HG02840 (cell line): ENCODE results near the gene CSF1.
"Not testable (repeated sequence)": the region's sequence is repeated elsewhere in the genome, so short reads cannot be mapped to it uniquely, and the experiment has no call there.

ENCODE experiments used
- ATAC-seq: cut with Tn5 transposase; IDR thresholded peaks from one replicate; pipeline ENCODE4 v1.9.1; 2021; ENCODE audit warnings: mild to moderate bottlenecking, moderate library complexity, moderate number of reproducible peaks; ENCODE audit not compliant: unreplicated experiment, low FRiP score

Gene CSF1

DNA sequence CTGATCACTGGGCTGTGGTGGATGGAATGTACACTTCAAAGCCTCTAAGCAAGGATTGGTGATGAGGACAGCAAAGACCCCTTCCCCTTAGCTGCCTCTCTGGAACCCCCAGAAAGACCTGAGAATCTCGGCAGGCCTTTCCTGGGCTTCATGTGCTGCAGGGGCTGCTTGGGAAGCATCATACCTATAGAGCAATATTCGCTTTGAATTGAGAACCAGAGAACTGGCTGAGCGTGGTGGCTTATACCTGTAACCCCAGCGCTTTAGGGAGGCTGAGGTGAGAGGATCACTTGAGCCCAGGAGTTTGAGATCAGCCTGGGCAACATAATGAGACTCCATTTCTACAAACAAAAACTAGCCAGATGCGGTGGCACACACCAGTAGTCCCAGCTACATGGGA, 22.0 kb downstream of the CSF1 start:
- ATAC-seq = no peak

DNA sequence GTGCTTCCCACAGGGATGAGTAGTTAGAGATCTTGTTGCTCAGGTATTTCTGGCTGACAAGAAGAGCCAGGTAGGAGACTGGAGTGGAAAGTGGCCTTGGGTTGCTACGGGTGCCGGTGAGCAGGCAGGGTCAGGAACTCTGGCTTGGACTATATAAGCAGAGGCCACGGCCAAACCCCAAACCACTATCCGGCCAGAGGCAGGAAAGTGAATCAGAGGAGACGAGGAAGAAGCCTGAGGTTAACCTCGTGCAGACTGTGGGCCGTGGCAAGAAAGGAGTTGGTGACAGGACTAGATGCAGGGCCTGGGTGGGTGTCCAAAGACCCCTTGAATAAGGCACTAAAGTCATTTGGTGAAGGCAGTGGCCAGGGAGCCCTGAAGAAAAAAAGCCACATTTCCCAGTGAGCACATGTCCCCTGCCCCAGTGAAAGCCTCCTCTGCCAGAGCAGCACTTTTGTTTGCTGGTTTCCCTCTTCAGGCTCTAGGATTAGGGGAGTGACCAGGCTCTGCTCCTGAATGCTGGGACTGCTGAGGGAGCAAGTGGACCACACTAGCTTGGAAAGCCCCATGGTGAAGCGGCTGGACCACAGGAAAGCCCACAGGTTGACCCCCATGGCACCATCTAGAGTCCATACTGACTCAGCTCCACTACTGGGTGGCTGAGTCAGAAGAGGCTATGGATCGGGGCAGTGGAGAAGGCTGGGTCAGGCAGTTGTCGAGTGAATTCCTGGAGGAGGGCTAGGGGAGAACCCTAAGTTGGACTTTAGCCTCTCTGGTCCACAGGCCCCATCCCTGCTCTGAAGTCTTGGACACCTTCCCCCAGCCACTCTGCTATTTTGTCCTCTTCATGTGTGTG, 23.4 kb downstream of the CSF1 start:
- ATAC-seq = no peak

DNA sequence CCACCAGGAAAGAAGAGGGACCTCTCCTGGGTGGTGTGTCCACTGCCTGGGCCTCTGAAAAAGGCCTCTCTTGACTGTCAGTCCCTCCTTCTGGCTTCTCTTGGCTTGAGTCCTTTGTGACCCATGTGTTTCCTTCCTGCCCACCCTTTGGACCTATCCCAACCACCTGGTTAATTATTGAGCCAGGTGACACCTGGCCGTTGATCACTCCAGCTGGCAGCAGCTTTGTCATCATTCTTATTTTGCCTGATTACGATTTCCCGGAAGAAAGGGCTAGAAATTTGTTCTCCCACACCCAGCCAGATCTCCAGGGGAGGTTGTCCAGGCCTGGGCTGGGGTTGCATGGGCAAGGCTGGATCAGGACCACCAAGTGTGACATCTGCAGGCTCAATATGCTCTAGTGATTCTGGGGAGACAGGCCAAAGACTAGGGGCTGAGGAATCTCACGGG, 24.8 kb downstream of the CSF1 start:
- ATAC-seq = no peak

DNA sequence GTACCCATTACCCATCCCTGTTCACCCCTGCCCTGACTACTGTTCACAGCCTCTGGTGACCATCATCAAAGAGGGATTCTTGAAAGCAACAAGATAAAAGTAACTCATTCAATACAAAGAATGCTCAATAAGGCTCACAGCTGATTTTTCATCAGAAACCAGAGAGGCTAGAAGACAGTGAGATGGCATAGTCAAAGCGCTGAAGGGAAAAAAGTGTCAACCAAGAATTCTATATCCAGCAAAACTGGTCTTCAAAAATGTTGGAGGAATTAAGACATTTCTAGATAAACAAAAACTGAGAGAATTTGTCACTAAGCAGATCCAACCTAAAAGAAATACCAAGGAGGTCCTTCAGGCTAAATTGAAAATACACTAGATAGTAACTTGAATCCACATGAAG, 27.1 kb downstream of the CSF1 start:
- no peak for ATAC-seq

DNA sequence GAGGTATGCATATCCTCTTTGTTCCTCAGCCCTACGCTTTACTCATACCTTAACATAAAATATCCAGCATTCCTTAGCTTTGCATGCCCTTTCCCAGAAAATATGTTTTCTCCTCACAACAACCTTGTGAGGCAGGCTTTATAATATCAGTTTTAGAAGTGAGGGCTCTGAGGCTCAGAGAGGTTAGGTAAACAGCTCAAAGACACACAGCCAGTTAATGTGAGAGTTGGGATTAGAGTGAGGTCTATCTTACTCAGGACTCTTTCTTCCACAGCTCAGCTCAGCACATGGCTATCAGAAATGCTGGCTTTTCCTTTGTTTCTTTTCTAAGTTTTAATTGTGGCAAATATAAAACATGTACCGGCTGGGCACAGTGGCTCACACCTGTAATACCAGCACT, 27.9 kb downstream of the CSF1 start:
- ATAC-seq = no peak

DNA sequence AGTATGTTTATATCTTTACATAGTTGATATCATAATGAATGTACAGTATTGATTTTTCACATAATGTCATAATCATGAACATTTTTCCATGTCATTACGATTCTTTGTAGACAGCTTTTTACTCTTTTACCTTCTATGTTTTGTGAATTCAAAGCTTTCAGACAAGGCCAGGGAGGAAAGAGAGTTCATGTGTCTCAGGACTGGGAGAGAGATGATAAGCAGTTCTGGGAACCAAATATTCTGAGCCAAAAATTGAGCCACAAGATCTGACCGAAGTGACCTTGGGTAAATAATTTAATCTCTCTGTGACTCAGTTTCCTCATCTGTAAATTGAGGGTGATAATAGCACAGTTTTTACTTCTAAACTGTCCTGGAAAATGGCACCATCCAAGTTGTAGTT, 31.8 kb downstream of the CSF1 start:
- no peak for ATAC-seq

DNA sequence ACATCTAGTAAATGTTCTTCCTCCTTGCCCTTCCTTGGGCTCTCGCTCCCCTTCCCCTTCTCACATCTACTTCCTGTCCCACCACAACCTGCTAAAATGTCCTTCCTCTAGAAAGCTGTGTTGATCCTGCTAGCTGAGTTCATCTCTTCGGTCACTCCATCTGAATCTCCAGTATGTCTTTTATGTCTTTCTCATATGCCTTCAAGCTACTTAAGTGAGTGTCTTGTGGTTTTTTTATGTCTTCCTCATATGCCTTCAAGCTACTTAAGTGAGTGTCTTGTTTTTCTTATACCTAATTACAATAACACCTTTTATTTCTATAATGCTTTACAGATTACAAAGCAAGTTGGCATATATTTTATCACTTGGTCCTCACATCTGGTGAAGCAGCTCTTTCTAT, 33.9 kb downstream of the CSF1 start:
- ATAC-seq = no peak

DNA sequence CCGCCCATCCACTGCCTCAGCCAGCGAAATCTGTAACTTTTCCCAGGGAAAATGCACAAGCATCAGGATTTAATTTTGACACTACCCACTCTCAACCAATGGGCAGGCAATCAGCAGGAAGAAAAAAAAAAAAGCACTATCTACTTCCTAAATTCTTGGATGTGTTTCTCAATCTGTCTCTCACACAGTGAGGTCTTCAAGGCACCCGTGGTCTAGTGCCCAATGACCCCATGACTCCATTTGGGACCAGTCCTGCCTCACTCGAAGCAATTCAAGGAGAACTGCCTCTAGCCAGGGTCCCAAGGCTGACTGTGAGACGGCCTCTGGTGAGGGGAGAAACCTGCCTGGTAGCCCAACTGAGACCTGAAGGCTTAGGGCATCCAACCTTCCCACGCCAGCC, 35.9 kb downstream of the CSF1 start:
- ATAC-seq = no peak

DNA sequence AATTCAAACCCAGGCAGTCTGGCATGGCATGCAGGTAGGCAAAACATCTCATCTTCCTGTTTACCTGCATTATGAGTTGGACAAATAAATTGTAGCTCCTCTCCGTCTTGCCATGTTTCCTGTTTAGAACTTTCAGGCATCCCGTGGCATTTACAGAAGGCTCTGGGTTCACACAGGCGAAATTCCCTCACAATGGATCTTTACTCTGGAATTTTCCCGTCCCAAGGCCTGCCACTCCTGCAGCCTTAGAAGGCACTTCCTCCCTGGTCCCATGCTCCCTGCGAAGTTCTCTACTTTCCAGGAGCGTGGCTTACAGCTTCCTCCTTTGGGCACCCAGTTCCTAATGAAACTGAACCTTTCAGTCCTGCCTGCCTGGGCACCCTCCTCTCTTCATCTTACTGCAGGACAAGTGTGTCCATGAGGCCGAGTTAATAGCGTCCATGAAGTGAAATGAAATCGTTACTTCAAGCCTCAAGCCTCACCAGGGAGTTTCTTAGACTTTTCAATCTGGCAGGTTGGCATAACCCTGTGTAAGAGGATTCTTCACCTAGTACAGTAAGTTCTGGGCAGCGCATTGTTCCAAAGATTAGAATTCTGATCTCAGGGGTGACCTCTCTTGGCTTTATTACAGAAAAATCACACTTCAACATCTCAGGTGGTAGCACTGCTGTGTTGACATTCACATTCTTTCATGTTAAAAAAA, 37.1 kb downstream of the CSF1 start:
- no peak for ATAC-seq

DNA sequence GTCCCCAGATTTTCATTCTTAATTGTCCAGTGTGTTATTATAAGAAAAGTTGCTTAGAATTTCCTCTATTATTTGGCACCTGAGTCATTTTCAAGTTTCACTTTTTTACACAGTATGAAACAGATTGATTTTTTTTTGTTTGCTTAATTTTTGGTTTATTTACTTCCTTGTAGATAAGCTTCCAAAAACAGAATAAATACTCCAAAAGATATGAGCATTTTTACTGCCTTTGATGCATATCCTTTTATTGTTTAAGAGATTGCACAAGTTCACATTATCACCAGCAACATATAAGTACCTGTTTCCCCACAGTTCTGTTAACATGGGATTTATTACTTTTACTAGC, 37.6 kb downstream of the CSF1 start:
- no peak for ATAC-seq

DNA sequence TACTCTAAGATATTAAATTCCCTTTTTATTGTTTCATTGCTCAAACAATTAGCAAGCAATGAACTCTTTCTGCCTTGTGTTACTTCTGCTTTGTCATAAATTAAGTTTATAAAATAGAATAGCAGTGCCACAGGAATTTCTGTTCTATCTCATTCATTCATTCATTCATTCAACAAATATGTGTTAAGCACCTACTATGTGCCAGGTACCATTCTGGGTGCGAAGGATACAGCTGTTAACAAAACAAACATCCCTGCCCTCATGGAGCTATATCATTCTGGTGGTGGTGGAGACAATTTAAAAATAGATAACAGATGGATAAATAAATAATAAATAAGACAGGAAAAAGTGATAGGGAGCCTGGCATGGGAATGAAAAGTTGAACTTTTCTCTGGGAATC, 39.4 kb downstream of the CSF1 start:
- no peak for ATAC-seq

DNA sequence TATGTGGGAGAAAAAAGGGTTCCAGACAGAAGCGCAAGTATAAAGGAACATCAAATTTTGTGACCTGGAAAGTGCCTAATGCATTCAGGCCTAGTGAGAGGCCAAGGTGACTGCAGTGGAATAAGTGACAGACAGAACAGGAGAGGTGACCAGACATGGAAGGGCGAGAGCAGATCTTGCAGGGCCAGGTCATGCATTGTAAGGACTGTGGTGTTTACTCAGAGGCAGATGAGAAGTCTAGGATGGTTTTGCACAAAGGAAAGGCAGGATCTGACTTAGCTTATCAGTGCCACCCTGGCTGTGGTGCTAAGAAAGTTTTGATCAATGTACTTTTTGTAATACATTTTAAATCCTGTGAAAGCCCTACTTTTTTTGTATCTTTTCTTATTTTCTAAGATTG, 39.9 kb downstream of the CSF1 start:
- ATAC-seq = no peak

DNA sequence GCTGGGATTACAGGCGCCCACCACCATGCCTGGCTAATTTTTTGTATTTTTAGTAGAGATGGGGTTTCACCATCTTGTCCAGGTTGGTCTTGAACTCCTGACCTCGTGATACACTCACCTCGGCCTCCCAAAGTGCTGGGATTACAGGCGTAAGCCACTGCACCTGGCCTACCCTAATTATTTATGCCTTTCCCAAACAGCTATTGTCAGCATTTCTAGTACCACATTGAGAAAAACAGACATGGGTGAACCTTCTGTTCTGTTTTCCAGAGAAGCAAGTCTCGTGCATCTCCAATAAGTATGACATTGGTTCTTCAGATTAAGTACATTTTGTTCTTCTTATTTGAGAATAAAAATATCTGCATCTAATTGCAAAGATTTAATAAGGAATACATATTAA, 40.9 kb downstream of the CSF1 start:
- not testable (repeated sequence) for ATAC-seq

DNA sequence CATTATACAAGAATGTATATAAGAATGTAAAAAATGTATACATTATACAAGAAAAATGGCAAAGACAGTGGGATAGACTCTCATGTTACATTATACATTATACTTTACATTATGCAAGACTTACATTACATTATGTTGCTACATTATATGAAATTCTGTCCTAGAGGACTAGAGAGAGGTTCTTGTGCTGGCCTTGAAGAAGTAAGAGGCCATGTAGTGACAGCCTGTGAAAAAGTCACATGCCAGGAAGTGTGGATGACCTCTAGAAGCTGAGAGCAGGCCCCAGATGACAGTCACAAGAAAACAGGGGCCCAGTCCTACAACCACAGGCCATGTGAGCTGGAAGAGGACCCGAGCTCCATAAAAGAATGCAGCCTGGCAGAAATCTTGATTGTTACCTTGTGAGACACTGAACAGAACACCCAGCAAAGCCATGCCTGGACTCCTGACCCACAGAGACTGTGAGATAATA, 43.4 kb downstream of the CSF1 start:
- no peak for ATAC-seq

DNA sequence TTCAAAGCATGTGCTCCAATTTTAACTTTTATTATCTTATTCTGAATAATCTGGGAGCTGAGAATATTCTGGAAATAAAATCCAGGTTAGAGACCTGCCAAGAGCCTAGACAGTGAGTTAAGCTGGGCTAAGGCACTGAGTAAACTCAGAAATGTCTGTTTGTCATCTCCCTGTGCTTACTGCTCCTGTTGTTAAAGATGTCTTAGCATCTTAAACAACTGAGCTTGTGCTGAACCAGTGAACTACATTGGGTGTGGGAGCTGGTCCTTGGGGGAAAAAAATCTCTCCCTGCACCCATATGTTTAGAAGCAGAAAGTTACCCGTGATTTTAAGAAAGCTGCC, 49.0 kb downstream of the CSF1 start:
- ATAC-seq = no peak

DNA sequence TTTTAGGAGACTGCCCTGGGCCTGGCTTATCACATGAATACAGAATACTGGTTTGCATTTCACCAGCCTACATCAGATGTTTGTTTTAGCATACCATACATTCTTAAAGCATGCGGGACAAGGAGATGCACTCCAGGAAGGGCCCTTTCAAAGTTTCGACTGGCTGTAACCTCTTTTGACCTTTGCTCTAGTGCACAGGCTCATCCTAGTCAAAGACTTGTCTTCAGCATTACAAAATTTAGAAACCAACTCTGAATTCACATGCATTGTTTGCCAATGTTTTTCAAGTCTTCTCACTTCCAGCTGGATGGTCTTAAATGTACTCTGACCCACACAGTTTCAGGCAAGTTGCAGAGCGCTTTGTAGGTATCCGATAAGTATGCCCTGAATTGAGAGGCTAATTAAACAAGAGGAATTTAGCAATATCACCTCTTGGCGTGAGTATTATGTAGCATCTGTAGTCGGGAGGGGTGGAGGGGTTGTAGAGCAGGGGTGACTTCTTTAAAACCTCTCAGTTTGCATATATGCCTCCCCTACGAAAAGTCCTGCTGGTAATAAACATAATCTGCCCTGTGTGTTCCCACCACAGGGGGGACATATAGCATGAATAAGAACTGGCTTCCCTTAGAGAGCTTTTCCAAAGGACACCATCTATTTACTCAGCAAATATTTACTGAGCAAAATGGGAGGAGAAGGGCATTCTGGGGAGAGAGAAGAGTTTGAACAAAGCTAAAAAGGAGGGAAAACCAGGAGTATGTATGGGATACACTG, 49.5 kb downstream of the CSF1 start:
- no peak for ATAC-seq

DNA sequence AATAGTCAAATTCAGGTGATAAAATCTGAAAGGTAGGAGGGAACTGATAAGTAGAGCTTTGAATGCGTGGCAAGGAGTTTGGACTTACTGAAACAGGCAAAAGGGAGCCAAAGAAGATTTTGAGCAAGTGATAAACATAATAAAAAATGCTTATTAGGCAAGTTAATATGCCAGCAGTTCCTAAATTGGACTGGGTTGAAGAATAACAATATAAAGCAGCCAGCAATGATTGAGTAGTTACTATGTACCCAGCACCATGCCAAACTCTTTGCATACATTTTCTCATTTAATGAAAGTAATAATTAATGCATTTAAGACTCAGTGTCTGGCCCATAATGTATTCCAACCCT, 50.1 kb downstream of the CSF1 start:
- no peak for ATAC-seq

DNA sequence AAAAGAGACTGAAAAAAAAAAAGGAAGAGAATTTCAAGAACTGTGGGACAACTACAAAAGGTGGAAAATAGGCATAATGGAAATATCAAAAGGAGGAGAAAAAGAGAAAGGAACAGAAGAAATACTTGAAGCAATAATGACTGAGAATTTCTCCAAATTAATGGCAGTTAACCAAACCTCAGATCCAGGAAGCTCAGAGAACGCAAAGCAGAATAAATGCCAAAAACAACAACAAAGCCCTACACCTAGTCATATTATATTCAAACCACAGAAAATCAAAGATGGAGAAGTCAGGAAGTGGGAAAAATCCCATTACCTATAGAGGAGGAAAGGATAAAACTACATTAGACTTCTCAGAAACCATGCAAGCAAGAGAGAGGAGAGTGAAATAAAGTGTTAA, 53.2 kb downstream of the CSF1 start:
- no peak for ATAC-seq

DNA sequence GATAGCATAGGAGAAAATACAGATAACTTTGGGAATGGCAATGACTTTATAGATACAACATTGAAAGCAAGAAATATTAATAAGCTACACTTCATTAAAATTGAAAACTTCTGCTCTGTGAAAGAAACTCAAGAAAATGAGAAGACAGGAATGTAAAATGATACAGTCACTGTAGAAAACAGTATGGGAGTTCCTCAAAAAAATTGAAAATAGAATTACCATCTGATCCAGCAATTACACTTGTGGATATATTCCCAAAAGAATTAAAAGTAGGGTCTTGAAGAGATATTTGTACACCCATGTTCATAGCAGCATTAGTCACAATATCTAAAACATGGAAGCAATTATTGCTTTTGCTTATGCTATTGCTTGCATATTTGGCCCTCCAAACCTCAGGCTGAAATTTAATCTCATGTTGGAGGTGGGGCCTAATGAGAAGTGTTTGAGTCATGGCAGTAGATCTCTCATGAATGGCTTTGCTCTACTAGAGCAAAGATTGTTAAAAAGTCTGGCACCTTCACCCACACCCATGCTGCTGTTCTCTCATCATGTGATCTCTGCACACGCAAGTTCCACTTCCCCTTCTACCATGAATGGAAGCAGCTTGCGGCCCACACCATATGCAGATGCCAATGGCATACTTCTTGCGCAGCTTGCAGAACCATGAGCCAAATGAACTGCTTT, 58.6 kb downstream of the CSF1 start:
- ATAC-seq = no peak

DNA sequence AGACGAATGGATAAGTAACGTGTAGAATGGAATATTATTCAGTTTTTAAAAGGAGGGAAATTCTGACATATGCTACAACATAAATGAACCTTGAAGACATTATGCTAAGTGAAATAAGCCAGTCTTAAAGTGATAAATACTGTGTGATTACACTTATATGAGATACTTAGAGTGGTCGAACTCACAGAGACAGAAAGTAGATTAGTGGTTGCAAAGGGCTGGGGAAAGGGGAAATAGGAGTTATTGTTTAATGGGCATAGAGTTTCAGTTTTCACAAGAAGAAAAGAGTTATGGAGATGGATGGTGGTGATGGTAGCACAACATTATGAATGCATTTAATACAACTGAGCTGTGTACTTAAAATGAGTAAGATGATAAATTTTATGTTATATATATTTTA, 59.3 kb downstream of the CSF1 start:
- no peak for ATAC-seq

DNA sequence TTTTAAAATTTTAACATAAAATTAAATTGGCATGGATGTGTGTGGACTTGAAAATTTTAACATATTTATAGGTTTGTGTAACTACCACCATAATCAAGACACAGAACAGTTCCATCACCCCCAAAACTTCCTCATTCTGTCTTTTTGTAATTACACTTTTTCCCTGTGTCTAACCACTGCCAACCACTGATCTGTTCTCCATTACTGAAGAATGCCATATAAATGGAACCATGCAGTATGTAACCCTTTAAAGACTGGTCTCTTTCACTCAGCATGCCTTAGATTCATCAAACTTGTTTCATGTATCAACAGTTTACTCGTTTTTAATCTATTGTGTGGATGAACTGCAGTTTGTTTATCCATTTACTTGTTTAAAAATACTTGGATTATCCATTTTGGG, 60.9 kb downstream of the CSF1 start:
- no peak for ATAC-seq
